A204.1 (cell line): ENCODE measurements around the gene IRGQ.
"Not testable (repeated sequence)": the region's sequence is repeated elsewhere in the genome, so short reads cannot be mapped to it uniquely, and the experiment has no call there.

Experiments used
- FAIRE-seq: peaks from 2 replicates; lab custom pipeline; 2012; peaks lifted over from hg19 to GRCh38; lab: Jason Lieb, UNC

Gene IRGQ

DNA sequence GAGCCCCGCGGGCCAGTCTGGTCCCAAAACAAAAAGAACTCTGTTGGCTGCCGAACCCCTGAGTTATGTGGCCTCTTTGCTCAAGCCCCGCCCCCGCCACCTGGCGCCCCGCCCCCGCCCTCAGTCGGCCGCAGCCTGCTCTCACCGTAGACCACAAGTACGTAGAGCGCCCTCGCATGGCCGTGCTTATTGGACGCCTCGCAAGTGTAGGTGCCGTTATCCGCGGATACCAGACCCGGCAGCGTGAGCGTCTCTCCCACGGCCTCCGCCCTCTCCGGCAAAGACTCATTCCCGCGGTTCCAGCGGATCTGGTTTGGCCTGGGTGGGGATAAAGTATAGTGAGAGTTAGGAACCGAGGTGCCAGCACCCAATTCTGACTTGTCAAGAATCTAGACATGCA is 29.0 kb upstream of the IRGQ start:
- FAIRE-seq, result no peak

DNA sequence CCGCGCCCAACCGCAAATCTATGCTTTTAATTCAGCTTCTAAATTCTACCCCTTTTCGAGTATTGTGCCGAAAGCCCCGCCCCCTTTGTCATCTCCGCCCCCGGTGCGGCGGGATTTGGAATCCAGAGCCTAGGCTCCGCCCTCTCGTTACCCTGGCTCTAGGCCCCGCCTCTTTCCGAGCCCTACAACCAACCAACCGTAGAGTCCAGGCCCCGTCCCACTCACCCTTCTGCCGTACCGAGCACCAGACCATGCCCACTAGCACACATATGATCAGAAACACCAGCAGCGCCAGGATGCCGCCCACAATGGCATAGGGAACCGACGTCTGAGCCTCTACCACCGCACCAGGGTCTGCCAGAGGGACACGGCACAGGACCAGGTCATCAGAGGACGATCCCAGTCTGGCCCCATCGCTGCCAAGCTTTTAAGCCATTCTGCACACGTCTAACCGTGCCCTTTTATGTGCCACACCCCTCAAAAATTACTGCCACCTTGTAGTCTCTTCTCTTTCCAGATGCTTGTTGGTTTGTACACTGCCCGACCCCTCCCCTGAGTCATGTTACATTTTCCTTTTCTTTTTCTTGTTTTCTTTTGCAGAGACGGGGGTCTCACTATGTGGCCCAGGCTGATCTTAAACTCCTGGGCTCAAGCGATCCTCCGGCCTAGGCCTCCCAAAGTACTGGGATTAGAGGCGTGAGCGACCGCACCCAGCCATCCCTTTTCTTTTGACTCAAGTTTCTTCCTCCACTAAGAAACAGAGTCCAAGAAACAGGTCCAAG is 28.1 kb upstream of the IRGQ start:
- no peak for FAIRE-seq

DNA sequence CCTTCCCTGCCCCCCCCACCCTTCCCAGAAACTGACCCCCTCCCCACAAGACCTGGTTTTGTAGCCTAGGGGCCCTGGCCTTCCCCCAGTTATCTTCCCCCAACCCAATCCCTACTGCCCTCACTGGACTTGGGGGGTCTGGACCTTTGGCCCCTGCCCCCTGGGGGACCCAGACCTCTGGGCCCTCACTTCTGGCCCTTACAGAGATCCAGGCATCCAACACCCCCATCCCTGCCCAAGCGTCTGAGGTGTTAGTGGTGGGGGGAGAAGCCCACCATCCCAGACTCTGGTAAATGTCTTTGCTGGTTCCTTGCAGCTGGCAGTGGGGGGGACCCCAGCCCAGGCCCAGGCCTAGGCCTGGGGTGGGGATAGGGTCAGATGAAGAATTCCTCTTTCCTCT is 27.0 kb upstream of the IRGQ start:
- no peak for FAIRE-seq

DNA sequence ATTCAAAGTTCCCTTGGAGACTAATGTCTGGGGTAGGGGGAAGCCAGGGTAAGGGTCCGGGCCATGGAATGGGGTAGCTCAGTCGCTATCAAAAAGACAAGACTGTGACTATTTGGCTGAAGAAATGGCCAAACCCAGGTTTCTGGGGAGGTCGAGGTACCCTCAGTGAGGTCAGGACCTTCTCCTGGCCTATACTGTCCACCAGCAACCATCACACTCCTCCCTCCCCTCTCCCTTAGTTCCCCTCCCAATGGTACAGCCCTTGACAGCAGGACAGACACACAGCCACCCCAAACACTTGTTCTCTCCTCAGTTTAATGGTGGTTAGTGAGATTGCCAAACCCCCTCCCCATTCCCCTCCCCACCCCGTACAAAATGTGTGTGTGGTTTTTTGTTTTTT is 26.1 kb upstream of the IRGQ start:
- no peak for FAIRE-seq

DNA sequence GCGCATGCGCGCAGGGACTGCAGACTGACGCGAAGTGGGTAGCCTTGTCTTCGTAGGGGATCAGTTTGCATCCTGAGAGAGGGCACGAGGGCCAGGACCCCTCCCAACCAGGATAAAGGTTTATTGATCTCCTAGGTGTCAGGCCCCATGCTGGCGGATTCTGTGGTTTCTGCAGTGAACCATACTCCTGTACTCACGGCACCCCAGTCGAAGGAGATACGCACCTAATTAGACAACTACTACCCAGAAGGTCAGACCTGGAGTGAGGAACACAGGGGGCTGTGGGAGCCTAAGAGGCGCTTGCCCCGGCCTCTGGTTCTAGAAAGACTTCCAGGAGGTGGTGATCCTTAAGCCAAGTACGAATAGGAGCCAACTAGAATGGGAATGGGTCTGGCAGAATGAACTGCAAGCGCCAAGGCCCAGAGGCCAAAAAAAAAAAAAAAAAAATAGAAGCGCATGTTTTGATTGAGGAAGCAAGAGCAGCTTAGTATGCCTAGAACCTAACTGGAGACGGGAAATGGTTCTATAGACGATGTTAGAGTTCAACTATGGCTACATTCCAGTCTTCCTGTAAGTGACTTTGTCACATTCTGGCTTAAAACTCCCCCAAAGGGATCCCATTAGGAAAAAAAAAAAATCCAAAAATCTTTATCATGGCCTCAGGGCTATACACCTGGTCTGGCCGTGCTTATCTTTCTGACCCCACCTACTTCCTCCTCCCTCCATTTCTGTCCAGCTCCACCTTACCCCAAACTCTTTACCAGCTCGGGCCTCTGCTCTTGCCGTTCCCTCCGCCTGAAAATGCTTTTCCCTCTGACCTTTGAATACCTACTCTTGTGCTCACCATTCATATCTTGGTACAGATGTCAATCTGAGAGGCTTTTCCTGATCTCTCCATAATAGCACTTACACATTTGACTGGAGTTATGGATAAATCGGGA is 24.4 kb upstream of the IRGQ start:
- no peak for FAIRE-seq

DNA sequence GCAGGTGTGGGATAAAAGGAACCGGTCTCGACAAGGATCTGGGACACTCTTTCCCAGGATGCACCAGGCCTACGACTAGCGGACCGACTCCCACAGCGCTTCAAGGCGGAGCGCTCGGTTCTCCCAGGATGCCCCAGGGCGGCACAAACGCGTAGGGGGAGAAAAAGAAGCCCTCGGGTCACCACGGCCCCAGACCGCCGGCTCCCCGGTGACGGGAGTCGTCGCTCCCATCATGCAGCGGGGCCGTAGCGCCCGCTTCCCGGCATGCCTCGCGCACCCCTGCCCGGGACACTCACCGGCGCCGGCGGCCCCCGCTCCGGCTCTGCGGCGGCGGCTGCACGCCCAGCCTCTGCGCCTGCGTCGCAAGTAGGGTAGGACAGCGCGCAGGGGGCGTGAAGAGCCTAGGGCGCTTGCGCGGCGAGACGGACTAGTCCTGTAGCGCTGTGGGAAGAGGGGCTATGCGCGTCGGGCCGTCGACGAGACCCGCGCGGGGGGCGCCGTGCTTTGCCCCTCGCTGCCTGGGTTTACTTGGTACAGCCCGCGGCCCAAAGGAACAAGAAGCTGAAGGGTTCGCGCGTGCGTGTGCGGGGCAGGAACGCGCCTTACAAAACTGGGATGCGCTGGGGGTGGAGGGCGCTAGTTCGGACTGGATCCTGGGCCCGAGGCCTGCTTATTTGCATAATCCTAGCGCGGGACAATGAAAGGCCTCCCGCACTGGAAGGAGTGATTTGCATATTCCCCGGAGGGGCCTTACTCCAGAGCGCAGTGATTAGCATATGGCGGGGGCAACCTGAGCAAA is 23.5 kb upstream of the IRGQ start, which contains the start of gene ZNF428:
TSS of gene ZNF428 (minus strand) at position 368 of the 799 bp plus-strand sequence. CDS start 5,325 bp downstream, outside the sequence.
- FAIRE-seq, result no peak

DNA sequence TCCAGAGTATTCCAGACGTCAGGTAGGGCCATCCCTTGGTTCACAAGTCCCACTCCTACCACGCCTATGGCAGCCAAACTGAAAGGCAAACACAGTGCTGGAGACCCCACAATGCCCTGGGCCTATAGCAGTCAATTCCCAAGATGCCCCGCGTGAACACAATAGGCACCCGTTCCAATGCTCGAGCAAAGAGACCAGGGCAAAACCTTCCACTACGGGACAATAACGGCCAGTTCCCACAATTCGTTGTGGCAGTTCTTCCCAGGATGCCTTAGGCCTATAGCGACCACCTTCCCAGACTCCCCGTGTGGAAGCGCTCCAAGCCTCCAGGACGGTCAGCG is 23.0 kb upstream of the IRGQ start:
- FAIRE-seq, result no peak

DNA sequence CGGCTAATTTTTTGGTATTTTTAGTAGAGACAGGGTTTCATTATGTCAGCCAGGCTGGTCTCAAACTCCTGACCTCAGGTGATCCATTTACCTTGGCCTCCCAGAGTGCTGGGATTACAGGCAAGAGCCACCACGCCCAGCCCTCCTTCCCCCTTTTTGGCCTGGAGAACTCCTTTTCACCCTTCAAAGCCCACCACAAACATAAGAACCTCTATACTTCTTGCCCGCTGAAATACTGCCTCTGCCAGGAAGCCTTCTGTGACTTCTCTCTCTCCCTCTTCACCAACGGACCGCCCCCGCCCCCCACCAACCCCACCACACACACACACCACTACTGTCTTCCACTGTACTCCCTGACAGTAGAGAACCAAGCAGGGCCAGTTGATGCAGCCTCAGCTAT is 21.0 kb upstream of the IRGQ start:
- no peak for FAIRE-seq

DNA sequence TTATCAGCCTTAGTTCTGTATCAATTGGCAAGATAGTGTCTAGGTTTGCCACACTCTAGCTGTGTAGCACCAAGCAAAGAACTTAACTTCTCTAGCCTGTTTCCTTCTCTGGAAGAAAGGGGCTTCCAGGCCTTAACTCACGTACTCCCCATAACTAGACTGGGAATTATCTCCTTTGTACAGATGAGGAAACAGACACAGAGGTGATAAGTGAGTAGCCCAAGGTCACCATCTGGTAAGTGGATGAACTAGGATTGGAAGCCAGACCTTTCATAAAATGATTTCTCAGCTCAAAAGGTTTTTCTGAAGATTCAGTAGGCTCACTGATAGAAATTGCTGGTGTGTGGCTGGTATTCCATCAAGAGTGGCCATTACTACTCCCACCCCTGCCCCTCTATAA is 20.4 kb upstream of the IRGQ start:
- FAIRE-seq, result no peak

DNA sequence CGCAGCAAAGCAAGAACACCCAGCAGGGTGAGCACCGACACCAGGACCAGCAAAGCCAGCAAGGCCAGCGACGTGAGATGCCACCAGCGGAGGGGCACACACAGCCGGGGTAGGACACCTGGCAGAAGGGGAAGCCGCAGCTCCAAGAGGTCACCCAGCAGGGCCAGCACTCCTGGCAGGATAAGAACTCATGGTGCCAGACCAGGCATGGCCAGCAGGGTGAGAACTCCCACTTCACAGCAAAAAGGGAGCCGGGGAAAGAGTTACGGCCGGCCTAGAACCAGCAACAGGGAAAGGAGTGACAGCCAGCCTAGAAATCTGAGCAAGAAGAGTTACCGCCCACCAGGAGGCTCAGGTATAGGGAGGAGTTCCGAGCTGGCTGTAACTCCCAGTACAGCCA is 16.4 kb upstream of the IRGQ start:
- FAIRE-seq, result no peak

DNA sequence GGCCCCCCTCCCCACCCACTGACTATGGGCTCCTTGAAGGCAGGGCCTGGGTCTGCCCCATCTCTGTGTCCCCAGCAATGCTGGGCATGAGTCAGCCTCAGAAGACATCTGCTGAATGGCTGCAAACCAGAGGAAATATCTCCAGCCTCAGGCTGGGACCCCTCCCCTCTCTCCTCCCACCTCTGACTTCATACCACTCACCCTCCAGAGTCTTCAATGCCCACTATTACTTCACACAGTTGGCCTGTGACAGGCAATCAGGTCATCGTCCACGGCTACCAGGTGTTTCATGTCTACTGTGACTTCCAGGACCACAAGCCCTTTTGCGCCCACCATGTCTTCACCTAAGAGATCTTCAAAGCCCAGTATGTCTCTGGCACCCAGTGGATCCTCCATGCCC is 15.9 kb upstream of the IRGQ start, which contains the start of gene SRRM5:
TSS of gene SRRM5 (plus strand) at position 301 of the 400 bp plus-strand sequence. CDS start at position 335, 34 bp downstream.
- FAIRE-seq, result no peak

DNA sequence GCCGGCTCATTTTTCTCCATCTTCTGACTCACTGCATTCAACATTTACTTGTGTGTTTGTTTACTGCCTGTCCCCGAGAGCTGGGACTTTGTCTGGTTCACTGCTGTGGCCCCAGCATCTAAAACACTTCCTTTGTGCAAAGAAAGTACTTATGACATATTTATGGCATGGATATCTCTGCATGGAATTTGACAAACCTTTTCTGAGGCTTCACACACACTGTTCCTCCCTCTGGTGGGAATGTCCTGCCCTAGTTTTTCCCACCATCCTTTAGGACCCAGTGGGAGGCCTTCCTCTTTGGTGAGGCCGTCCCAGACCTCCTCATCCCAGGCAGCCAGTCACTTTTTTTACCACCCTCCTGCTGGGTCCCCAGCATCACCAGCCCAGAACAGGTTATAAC is 14.6 kb upstream of the IRGQ start:
- FAIRE-seq, result no peak

DNA sequence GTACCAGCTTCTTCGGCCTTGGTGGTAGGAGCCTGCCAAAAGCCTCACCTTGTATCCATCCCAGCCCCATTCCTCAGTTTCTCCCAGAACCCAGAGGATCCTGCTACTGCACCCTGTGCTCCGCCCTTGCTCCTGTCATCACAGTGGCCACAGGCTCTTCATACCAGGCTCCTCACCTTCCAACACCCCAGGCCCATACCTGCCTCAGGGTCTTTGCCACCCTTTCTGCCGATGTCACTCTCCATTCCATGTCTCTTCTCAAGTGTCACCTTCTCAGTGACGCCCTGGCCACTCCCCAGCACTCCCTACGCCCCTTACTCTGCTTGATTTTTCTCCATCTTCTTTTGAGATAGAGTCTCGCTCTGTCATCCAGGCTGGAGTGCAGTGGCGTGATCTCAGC is 13.9 kb upstream of the IRGQ start:
- no peak for FAIRE-seq

DNA sequence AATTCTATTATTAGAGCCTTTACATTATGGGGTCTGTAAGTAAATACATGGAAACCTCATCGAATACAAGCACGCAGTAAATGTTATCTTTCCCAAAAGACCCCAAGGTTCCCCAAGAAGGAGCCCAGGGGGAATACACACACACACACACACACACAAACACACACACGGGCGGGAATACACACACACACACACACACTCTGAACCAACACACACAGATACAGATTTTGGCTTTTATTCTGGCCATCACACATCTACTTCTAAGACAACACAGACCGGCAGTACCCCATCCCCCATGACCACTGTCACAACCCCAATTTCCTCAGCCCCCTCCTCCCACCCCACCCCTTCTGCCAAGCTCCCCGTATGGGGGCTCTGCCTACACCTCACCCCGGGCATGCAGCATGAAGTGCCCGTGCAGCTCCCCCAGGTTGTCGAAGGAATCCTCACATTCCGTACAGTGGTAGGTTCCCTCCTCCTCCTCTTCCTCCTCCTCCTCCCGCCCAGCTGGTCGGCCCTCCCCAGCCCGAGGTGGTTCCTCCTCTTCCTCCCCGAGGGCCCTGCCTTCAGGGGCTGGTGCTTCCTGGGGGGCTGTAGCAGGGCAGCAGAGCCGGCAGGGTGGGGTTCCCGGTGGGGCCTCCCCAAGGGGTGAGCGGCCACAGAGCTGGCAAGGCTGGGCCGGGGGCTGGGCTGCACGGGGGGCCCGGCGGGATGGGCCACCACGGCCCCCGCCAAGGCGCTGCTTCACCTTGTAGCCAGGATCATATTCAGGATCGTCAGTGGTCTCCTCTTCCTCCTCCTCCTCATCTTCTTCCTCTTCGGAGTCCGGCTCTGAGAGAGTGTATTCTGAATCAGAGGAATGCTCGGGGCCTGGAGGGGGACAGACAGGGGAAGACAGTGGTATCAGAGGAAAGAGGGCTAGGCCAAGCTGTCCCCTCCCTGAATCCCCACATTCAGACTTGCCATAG is 11.6 kb upstream of the IRGQ start:
- FAIRE-seq, result no peak

DNA sequence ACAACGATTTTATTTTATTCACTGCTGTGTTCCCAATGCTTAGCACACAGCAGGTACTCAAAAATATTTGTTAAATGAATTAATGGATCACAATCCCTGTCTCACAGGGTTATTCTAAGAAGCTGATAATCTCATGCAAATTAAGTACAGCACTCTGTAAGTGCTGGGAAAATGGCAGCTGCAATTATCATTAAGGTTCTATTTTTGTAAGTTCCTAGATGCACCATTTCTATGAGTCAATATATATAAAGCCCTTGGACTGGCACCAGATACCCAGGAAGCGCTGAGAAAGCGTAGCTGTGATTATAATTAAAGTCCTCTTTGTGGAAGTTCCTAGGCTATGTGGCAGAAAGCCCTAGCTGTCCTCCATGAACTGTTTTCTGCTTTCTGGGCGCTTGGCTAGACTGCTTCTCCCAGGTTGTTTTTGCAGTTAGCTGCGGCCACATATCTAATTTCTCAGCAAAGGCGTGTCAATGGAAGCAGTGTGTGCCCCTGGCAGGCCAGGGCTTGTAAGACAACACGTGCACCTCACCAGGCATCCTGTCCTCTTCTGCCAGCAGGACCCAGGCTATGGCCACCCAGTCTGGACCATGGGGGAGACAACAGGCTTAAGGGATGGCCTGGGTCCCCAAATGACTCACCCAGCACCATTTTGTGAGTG is 10.8 kb upstream of the IRGQ start:
- no peak for FAIRE-seq

DNA sequence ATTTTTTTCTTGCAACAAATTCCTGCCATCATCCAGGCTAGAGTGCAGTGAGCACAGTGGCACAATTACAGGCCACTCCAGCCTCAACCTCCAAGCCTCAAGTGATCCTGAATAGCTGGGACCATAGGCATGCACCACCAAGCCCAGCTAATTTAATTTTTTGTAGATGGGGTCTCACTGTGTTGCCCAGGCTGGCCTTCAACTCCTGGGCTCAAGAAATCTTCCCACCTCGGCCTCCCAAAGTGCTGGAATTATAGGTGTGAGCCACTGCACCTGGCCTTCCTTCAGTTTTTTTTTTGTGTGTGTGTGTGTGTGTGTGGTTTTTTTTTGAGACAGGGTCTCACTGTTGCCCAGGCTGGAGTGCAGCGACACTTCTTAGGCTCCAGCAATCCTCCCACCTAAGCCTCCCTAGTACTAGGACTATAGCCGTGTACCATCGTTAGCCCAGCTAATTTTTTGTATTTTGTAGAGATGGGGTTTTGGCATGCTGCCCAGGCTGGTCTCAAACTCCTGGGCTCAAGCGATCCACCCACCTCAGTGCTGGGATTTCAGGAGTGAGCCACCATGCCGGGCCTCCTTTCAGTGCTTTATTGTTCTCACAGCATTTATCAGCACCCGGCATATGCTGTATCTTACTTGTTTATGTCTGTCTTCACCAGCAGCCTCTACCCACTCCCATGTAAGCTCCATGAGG is 10.1 kb upstream of the IRGQ start:
- FAIRE-seq, result no peak

DNA sequence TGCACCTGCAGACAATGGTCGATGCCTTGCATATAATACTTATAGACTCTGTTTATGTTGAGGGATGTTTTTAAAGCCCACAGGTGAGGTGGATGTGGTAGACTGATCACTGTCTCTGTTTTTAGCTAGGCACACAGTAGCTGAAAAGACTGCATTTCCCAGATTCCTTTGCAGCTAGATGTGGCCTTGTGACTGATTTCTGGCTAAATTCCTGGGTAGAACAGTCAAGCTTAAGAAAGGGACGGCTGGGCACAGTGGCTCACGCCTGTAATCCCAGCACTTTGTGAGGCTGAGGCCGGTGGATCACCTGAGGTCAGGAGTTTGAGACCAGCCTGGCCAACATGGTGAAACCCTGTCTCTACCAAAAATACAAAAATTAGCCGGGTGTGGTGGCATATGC is 4.4 kb upstream of the IRGQ start:
- FAIRE-seq, result not testable (repeated sequence)

DNA sequence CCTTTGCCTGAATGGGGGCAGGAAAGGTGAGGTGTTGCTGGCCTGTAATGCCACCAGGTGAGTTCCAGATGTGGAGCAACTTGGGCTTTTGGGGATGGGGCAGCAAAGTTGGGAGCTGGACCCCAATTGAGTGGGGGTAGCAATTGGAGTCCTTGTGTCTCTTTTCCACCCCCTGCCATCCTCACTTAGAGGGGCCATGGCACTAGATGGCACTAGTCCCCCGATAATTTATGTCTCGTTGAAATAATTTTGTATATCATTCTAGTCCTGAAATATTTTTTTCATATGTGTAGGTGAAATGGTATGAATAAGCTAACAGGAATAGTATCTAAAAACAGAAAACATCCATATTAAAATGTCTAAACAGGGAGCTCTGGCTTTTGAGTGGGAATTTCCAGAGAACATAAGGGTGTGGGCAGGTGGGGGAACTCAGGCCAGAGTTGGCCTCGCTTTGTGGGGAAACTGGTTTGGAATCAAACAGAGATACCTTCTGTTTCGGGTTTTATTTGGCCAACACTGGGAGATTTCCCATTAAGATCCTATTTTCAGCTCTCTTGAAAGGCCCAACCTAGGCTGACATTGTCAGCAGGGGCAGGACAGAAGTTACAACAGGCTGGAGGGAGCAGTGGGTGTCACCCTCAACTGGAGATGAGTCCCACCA is 3.8 kb upstream of the IRGQ start:
- FAIRE-seq, result no peak

DNA sequence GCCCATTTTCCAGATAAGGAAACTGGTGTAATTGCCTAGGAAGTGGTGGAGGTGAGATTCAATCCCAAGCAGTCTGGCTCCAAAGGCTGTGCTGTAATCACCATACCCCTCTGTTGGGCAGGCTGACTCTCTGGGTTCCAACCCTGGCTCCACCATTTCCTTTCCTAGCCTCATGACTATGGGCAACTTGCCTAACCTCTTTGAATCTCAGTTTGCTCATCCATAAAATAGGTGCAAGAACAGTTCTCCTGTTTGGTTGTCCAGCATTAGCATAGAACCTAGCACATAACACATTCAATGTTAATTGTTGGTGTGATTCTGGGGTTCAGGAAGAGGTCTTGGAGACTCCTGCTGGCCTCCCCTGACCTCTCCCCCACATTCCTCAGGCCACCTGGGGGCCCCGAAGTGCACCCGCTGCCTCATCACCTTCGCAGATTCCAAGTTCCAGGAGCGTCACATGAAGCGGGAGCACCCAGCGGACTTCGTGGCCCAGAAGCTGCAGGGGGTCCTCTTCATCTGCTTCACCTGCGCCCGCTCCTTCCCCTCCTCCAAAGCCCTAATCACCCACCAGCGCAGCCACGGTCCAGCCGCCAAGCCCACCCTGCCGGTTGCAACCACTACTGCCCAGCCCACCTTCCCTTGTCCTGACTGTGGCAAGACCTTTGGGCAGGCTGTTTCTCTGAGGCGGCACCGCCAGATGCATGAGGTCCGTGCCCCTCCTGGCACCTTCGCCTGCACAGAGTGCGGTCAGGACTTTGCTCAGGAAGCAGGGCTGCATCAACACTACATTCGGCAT is 2.7 kb upstream of the IRGQ start:
- no peak for FAIRE-seq
